Testis (tissue), 2 donors: Measurements from ENCODE around the gene SCAP.

Source experiments
- POLR2A ChIP-seq: fragments of 450-650 bp; IDR thresholded peaks from one replicate; pipeline ENCODE4 v1.6.1; 2017; ENCODE audit warnings: antibody characterized with exemption, mild to moderate bottlenecking, moderate library complexity
- TF ChIP-seq, protein P1 (sequence below), 3 experiments: fragments of 450-650 bp in 2 of 3; fragments of 200-600 bp in 1 of 3; sonication (generic) in 1 of 3; IDR thresholded peaks; one replicate each; pipeline ENCODE4 v1.5.1; 2016 to 2019; ENCODE audit warnings: antibody characterized with exemption in 3 of 3, mild to moderate bottlenecking in 2 of 3, moderate library complexity in 1 of 3

DNA sequence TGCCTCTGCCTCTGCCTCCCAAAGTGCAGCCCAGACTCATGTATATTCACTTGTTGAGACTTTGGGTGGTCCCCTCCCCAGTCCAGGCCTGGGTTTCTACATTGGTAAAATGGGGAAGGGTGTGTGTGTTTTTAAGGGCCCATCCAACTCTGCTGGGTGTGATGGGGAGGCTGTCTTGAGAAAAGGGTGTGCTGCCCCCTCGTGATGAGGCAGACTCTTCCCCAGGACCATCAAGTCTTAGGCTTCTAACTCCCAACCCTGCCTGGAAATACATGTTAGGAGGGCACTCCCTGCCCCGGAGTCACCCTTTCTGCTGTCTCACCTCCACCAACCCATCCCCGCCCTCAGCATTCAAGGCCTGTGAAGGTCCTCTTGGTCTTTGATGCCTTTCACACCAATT, 99.3 kb downstream of the SCAP start:
- TF ChIP-seq, protein P1, sequence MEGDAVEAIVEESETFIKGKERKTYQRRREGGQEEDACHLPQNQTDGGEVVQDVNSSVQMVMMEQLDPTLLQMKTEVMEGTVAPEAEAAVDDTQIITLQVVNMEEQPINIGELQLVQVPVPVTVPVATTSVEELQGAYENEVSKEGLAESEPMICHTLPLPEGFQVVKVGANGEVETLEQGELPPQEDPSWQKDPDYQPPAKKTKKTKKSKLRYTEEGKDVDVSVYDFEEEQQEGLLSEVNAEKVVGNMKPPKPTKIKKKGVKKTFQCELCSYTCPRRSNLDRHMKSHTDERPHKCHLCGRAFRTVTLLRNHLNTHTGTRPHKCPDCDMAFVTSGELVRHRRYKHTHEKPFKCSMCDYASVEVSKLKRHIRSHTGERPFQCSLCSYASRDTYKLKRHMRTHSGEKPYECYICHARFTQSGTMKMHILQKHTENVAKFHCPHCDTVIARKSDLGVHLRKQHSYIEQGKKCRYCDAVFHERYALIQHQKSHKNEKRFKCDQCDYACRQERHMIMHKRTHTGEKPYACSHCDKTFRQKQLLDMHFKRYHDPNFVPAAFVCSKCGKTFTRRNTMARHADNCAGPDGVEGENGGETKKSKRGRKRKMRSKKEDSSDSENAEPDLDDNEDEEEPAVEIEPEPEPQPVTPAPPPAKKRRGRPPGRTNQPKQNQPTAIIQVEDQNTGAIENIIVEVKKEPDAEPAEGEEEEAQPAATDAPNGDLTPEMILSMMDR (IDR thresholded peaks at IDR 0.05), result no peak
- no peak for TF ChIP-seq POLR2A
